ENCODE data around the gene TYRO3.

TYRO3 gene

DNA sequence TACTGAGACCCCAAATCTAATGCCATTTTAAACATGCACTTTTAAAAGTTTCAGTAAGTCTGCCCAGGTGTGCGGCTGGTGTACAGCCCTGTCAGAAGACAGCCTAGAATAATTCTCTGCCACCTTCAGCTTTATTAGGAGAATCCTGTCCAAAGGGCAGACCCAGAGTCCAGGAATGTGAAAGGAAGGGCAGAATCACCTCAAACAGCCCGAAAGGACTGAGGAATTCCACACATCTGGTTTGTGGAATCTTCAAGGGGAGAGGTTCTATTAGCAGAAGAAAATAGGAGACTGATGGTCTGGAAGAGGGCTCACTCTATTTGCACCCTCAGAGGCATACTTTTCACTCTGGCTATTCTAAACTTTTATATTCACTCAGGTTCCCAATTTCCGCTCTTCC is 46.6 kb downstream of the TYRO3 start:
- no peak for DNase-seq (ENCODE audit: low spot score)

DNA sequence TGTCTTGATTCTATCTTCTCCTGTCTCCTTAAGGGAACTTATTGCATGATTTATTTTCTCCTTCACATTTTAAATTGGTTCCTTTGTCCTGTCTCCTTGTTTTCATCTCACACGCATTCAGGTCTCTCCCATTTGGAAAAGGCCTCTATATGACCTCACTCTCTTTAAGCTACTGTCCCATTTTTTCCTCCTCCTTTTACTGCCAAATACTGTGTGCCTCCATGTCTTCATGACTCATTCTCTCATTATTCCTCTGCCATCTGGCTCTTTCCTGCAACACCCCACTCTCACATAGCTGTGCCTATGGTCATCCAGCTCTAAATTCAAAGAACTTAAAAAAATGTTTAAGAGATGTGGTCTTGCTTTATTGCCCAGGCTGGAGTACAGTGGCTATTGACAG is 48.0 kb downstream of the TYRO3 start:
- DNase-seq (ENCODE audit: low spot score), result no peak

DNA sequence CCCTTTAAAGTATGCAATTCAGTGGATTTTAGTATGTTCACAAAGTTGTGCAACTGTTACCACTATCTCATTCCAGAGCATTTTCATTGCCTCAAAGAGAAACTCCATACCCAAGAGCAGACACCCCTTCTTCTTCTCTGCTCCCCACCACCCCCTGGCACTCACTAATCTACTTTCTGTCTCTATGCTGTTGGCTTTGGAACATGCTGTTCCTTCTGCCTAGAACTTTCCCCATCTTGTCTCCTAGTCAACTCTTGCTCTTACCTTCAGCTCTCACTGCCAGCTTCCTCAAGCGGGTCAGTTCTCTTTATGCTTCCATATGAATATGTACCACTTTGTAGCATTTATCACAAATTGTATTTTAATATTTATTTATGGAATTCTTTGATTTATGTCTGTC is 50.1 kb downstream of the TYRO3 start:
- no peak for DNase-seq (ENCODE audit: low spot score)

DNA sequence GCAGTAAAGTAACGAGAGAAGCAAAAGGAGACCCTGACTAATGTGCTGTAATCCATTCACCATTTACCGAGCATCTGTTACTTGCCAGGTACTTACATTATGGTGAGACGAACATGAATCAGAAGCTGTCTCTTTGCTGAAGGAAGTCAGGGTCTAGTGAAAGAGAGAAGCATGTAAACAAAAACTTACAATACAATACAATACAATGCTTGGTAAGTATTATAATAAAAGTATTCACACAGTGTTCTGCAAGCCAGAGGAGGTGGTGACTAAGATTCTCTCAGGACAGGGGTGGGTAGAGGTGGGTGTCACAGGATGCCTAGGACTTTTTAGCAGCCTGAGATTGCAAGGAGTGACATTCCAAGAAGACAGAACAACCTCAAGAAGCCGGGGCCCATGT is 51.0 kb downstream of the TYRO3 start:
- no peak for DNase-seq (ENCODE audit: low spot score)

DNA sequence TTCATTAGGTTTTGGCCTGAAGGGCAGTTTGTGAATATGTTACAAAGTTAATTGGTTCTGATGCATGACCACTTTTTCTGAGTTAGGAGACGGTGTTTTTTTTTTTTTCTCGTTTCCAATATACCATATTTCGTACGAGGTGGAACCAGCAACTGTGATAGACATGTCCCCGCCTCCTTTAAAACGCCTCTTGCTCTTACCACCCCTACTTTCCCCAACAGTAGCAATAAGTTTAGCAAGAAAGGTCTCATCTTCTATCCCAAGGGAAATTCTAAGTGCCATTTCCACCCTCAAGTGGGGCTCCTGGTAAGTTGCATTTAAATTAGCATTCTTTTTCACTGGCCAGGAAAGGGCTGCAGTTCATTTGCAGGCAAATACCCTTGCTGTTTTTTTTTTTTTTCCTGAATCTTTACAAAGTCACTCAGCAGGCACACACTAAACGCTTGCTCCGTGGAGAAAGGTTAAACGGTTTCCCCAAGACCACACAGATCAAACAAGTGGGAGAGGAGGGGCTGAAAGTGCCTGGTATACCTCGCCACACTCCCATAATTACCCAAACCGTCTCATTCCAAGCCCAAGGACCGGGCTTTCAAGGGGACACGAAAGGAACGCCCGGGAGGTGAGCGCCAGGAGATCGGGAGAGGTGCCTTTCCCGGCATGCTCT is 61.7 kb downstream of the TYRO3 start:
- DNase-seq (ENCODE audit: low spot score), result no peak

DNA sequence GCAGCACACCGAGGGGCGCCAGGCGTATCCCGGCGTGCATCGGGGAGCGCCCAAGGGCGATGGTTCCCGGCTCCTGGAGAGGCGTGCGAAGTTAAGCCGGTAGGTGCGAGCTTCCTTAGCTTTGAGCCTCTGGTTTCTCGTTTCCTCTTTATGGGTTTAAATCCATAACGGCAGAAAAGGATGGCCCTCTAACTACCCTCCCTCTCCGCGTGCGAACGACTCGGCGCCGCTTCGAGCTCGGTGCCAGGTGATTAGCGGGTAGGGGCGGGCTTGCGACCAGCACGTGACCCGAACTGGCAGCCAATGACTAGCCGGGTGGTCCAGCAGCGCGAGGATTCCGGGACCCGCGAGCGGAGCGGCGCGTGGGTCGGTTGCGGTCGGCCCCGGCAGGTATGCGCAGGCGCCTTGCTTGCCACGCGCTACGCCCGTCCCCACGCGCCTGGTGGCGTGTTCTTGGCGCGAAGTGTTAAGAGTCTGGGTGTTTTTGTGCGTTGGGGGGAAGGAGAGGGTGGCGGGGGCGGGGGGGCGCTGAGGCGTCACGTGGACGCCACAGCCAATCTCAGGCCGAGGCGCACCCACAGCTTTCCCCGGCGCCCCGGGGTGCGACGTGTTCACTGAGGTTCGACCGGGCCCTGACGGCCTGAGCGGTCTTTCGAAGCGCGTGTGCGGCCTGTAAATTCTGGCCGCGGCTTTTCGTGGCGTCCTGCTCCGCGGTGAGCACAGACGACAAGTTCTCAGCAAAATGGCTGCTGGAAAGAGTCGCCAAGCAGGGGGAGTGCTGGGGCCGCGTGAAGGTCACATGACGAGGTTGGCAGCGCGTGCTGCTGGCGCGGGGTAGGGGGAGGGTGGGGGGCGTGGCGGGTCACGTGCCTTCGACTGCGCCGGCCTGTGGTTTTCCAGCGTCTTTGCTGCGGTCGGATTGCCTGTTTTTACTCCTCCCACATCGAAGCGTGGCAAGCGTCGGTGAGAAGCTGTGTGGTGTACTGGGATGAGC is 62.5 kb downstream of the TYRO3 start:
- DNase-seq (ENCODE audit: low spot score), result peak; percentile 91

DNA sequence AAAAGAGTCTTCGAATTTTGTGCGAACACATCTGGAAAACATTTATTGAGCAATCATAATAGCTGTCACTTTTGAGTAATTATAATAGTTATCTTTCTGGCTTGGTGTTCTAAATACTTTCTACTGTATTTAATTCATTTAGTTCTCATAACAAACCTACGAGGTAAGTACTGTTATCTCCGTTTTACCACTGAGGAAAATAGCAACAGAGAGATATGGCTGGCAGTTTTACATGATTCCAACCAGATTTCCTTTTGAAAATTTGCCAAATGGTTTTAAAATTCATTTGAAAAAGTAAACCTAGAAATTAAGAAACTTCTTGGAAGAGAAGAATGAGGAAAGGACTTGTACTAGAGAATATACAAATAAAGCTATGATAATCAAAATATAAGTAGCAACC is 63.9 kb downstream of the TYRO3 start:
- DNase-seq (ENCODE audit: low spot score), result no peak

DNA sequence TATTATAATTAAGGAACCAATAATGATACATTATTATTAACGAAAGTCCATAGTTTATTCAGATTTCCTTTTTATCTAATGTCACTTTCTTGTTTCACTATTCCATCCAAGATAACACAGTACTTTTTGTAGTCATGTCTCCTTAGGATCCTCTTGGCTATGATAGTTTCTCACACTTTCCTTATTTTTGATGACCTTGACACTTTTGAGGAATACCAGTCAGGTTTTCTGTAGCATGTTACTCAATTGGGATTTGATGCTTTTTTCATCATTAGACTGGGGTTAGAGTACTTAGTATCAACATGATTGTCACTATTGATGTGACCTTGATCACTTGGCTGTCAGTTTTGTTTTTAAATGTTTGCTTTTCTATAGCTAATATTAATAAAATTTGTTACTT is 68.2 kb downstream of the TYRO3 start:
- no peak for DNase-seq (ENCODE audit: low spot score)

DNA sequence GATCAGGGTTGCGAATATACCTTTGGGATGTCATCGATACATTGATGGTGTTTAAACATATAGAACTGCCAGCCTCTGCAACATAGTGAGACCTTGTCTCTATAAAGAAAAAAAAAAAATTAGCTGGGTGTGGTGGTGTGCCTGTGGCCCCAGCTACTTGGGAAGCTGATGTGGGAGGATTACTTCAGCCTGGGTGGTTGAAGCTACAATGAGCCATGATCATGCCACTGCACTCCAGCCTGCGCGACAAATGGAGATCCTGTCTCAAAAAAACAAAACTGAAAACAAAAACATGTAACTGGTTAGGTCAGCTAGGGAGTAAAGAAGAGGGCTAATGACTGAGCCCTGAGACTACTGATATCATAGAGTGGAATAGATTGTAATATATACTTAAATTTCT is 70.5 kb downstream of the TYRO3 start:
- DNase-seq (ENCODE audit: low spot score), result no peak

DNA sequence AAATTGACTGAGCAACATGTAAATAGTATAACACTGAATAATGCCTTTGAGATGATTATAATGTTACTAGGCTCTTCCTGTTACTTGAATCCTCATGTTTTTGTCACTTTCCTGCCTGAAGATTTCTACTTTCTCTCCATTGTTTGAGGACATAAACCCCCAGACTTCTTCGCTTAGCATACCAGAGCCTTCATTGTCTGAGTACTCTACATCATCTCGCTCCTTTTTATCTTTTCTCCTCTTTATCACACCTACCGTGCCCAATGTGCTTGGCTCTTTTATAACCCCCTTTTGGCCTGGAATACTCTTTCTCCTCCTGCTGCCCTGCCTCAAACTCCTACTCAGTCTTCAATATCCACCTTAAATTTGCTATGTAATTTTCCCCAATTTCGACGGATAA is 70.9 kb downstream of the TYRO3 start:
- DNase-seq (ENCODE audit: low spot score), result no peak

DNA sequence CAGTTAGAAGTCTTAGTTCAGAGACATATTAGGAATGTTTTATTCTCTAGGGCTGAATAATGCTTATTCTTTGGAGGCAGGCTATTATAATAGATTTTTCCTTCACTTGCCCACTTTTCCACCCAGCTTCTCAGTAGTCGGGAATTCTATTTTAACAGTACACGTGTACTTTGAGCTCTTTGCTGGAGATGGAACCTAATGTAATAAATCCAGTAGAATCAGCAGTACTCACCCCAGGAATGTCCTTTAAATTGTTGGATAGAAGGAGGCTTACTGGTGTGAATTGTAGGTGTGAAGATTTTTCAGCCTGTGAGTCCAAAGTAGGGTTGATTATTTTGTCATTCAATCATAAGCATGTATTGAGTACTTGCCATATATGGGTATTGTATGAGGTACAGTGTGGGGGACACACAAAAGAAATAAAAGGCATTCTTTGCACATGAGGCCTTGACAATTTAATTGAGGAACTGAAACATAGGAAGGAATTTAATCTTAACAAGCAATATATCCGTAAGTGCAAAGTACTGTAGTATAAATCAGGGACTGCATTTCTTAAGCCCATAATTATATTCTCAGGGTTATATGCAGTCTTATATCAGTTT is 71.7 kb downstream of the TYRO3 start:
- no peak for DNase-seq (ENCODE audit: low spot score)

DNA sequence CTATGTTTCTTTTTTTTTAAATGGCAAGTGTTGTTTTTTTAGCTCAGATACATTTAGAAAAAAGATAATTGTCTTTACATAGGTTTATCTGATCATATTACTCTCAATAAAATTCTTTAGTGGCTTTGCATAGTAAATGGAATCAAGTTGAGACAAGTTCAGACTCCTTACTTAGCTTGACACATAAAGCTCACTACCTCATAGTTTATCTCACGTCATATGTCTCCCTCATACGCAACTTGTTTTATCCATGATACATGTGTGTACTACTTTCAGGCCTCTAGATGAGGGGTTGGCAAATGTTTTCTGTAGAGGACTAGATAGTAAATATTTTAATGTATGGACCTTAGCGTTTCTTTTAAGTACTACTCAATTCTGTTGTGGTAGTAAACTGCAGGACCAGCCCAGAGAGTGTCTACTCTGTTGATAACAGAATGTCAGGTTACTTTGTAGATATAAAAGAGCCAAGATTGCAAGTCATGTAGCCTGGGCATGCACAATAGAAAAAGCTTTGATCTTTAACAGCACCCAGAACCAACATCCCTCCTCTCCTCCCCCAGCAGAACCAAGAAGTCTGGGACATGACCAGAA is 73.0 kb downstream of the TYRO3 start:
- DNase-seq (ENCODE audit: low spot score), result no peak
